DMS 273 (cell line): ENCODE data around the gene EHF.
"Not testable (repeated sequence)": the region's sequence is repeated elsewhere in the genome, so short reads cannot be mapped to it uniquely, and the experiment has no call there.

Experiments
- DNase-seq: peaks from one replicate; lab custom pipeline; 2025; ENCODE audit not compliant: unreplicated experiment; lab: John Stamatoyannopoulos, UW

Gene EHF

GRCh38 chr11:34620820-34621792 lies at the start of gene EHF:
EHF (plus strand) TSS chr11:34621093; CDS start chr11:34642631, 21,538 bp downstream.
- DNase-seq = no peak

GRCh38 chr11:34573537-34573936 lies 47.4 kb upstream of the EHF start:
- no peak for DNase-seq

- no peak for DNase-seq
Observed at GRCh38 chr11:34575261-34575660, 45.6 kb upstream of the EHF start.

GRCh38 chr11:34575671-34576070 lies 45.2 kb upstream of the EHF start:
- DNase-seq = no peak

GRCh38 chr11:34576331-34576730 lies 44.6 kb upstream of the EHF start:
- no peak for DNase-seq

GRCh38 chr11:34583818-34584217 lies 37.1 kb upstream of the EHF start:
- DNase-seq = no peak

- DNase-seq = no peak
Observed at GRCh38 chr11:34585304-34585734, 35.6 kb upstream of the EHF start.

GRCh38 chr11:34585735-34586487 lies 35.0 kb upstream of the EHF start:
- DNase-seq = peak; percentile 58

GRCh38 chr11:34586488-34587281 lies 34.2 kb upstream of the EHF start:
- no peak for DNase-seq

GRCh38 chr11:34587282-34587677 lies 33.6 kb upstream of the EHF start:
- DNase-seq = no peak

- DNase-seq = no peak
Observed at GRCh38 chr11:34588023-34588422, 32.9 kb upstream of the EHF start.

GRCh38 chr11:34588701-34589100 lies 32.2 kb upstream of the EHF start:
- no peak for DNase-seq

GRCh38 chr11:34589177-34589576 lies 31.7 kb upstream of the EHF start:
- DNase-seq = not testable (repeated sequence)

- DNase-seq = no peak
Observed at GRCh38 chr11:34593085-34593484, 27.8 kb upstream of the EHF start.

GRCh38 chr11:34594603-34595002 lies 26.3 kb upstream of the EHF start:
- DNase-seq = no peak

- DNase-seq = no peak
Observed at GRCh38 chr11:34595391-34595790, 25.5 kb upstream of the EHF start.

- no peak for DNase-seq
Observed at GRCh38 chr11:34595960-34596644, 24.8 kb upstream of the EHF start.

GRCh38 chr11:34599406-34599945 lies 21.4 kb upstream of the EHF start:
- no peak for DNase-seq

GRCh38 chr11:34600339-34601084 lies 20.4 kb upstream of the EHF start:
- DNase-seq = no peak

GRCh38 chr11:34601085-34601444 lies 19.8 kb upstream of the EHF start:
- DNase-seq = no peak
